Prostate gland (tissue), 2 donors: ENCODE measurements around the gene CCL13. TPM values are rescaled to one million over a fixed set of nuclear protein-coding genes. Genes with fewer than 3 reads are reported as not detected.

Source experiments
- DNase-seq: peaks from one replicate; pipeline ENCODE4 v3.0.0-alpha.2; 2019; ENCODE audit warnings: low spot score
- H3K27ac ChIP-seq, 2 donors: fragments of 200-600 bp; sonication (generic); 2 replicates each; pipeline ENCODE4 v1.5.1; 2017 to 2019
- H3K27me3 ChIP-seq: fragments of 200-600 bp; sonication (generic); replicated peaks from 2 replicates; pipeline ENCODE4 v1.5.1; 2019; ENCODE audit not compliant: insufficient read depth
- H3K36me3 ChIP-seq, 2 donors: fragments of 200-600 bp; sonication (generic); 1 replicate in 1 of 2; 2 replicates in 1 of 2; pipeline versions ENCODE4 v1.5.1 to v1.8.1; 2017 to 2019
- H3K4me1 ChIP-seq: fragments of 200-600 bp; sonication (generic); replicated peaks from 2 replicates; pipeline ENCODE4 v1.5.1; 2019
- H3K4me3 ChIP-seq, 2 donors: fragments of 200-600 bp; sonication (generic); 2 replicates each; pipeline ENCODE4 v1.5.1; 2017 to 2019
- H3K9me3 ChIP-seq: fragments of 200-600 bp; sonication (generic); 2 replicates; pipeline ENCODE4 v1.5.1; 2017
- POLR2A ChIP-seq: fragments of 450-650 bp; IDR thresholded peaks from one replicate; pipeline ENCODE4 v1.6.1; 2016; ENCODE audit warnings: antibody characterized with exemption, mild to moderate bottlenecking
- POLR2AphosphoS5 ChIP-seq: sonication (generic); formaldehyde crosslinking; IDR thresholded peaks from one replicate; pipeline ENCODE4 v1.6.1; 2017; ENCODE audit warnings: antibody characterized with exemption
- WGBS: methylation state at CpG from one replicate; pipeline ENCODE4 v1.1.5; 2018; 5-methylcytosine and 5-hydroxymethylcytosine counted together
- intact Hi-C: fragments of 100-400 bp; cut with DNase I; formaldehyde crosslinking; loops from one replicate; pipeline ENCODE4 v1.14.2; 2022
- total RNA-seq, 2 donors: library from RNA; depleted of rRNA; stranded (reverse); fragments of >200 nt; gene quantifications; one replicate each; pipeline ENCODE4 v1.1.0, GENCODE V29; 2016
- TF ChIP-seq, protein P1 (sequence below), 4 experiments: fragments of 200-600 bp in 2 of 4; fragments of 450-650 bp in 2 of 4; sonication (generic) in 2 of 4; IDR thresholded peaks; 1 replicate in 3 of 4; 2 replicates in 1 of 4; pipeline ENCODE4 v1.5.1; 2016 to 2019; ENCODE audit warnings: antibody characterized with exemption in 4 of 4, mild to moderate bottlenecking in 2 of 4, moderate library complexity in 2 of 4

The CCL13 gene
- total RNA-seq, 2 donors from 2014 or later = not detected

DNA sequence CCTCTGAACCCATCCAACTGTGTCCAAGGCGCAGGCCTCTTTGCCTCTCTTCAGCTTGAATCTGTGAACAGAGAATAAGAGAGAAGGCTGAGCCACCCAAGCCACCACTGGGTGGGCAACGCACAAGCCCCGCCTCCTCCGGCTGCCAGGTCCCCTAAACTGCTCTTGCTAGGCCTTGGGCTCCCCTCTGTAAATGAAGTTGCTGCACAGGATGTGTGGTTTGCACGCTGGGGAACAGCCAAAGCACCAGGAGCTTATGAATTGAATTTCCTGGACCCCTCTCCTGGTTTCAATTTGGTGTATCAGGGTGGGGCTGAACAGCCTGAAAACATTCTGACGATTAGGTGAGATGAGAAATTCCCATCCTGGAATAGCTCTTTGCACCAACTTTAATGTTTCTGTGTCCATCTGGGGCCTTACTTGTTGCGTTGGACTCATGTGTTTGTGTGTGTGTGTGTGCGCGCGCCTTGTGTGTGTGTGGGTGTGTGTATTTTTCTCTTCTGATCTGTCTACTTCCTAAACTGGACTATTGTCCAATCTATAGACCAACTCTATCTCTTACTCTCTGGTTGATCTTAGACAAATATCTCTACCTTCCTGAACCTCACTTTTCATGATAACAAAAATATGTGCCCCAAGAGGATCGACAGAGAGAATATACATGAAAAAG lies 4.5 kb downstream of the CCL13 start:
- TF ChIP-seq POLR2AphosphoS5 = no peak
- no peak for TF ChIP-seq POLR2A
- TF ChIP-seq, protein P1, sequence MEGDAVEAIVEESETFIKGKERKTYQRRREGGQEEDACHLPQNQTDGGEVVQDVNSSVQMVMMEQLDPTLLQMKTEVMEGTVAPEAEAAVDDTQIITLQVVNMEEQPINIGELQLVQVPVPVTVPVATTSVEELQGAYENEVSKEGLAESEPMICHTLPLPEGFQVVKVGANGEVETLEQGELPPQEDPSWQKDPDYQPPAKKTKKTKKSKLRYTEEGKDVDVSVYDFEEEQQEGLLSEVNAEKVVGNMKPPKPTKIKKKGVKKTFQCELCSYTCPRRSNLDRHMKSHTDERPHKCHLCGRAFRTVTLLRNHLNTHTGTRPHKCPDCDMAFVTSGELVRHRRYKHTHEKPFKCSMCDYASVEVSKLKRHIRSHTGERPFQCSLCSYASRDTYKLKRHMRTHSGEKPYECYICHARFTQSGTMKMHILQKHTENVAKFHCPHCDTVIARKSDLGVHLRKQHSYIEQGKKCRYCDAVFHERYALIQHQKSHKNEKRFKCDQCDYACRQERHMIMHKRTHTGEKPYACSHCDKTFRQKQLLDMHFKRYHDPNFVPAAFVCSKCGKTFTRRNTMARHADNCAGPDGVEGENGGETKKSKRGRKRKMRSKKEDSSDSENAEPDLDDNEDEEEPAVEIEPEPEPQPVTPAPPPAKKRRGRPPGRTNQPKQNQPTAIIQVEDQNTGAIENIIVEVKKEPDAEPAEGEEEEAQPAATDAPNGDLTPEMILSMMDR (IDR thresholded peaks at IDR 0.05) = no peak
- H3K27ac ChIP-seq = no peak overlapping the region
- H3K4me3 ChIP-seq = no peak overlapping the region
- intact Hi-C loops = no loop called here
- H3K9me3 ChIP-seq = no peaks in the 10 kb centered on the region
- 86% methylated on average over 11 of the region's 11 CpGs for whole genome bisulfite sequencing
- H3K4me1 ChIP-seq = no peaks in the 10 kb centered on the region
- no peaks in the 10 kb centered on the region for H3K36me3 ChIP-seq
- H3K27me3 ChIP-seq = peaks cover 4% of the 10 kb centered on the region
- no peak for DNase-seq

DNA sequence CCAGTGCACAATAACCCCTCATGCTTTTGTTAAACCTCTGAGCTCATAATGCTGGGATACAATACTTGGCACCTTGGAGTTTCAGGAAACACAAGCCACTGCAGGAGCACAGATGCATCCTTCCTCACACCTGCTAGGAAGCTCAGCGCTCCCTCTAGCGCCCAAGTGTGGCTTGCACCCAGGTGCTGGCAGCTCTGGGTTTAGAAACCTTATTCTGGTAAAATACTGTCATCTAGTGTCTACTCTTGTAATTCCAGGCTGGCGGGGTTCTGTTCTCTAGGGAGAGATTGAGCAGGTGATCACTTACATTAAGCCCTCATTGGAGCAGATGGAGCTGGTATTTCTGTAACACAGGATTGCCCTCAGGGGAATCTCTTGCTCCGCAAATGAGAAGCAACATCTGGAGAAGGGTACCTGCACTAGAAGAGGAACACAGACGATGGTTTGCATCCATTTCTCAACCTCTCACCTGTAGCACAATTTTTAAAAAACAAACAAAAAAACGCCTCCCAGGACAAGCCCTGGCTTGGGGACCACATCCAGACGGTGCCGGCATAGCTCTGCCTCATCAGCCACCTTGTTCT lies 5.3 kb downstream of the CCL13 start:
- H3K36me3 ChIP-seq = no peaks in the 10 kb centered on the region
- TF ChIP-seq POLR2A = no peak
- TF ChIP-seq, protein P1 (IDR thresholded peaks at IDR 0.05) = peak; percentile 92 to 100 (median 98)
- TF ChIP-seq POLR2AphosphoS5 = peak; percentile 57
- no peak overlapping the region for H3K27ac ChIP-seq
- H3K4me3 ChIP-seq = no peak overlapping the region
- peak; percentile 90 for DNase-seq
- H3K9me3 ChIP-seq = no peaks in the 10 kb centered on the region
- peaks cover 4% of the 10 kb centered on the region for H3K27me3 ChIP-seq
- intact Hi-C loops = loop anchor here (1.0 kb wide), 1 partner anchor 162 kb away; no protein-coding TSS in a partner anchor
- H3K4me1 ChIP-seq = no peaks in the 10 kb centered on the region
- 8% methylated on average over 8 of the region's 8 CpGs for WGBS

DNA sequence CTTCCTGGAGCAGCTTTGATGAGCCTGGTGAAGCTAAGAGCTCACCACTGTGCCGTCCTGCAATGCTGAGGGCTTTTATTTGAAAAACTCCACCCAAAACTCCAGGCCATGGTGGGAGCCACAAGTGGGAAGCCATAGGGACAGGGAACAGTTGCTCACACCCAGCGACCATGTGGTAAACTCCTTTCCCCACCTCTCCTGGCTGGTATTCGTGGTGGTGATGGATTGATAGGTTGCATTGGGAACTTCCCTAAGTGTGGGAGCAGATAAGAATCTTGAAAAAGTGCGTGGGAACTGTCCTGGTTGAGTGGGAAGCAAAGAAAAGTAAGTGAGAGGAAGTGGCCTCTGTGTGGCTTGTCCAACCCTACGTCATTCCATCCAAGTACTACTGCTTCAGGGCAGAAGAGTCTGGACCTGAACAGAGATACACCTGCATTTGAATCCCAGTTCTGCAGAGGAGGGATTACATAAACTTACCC lies 6.9 kb downstream of the CCL13 start, which contains the start of gene CCL1:
Gene CCL1, minus strand, starts transcription at position 51 of the 479 bp plus-strand sequence. CDS start 72 bp downstream, outside the sequence.
- 50% methylated on average over 5 of the region's 5 CpGs for WGBS
- intact Hi-C loops = no loop called here
- Histone ChIP-seq H3K27me3 (peaks cover 4% of the 10 kb centered on the region), H3K36me3 (no peaks in the 10 kb centered on the region), H3K4me1 (no peaks in the 10 kb centered on the region), H3K9me3 (no peaks in the 10 kb centered on the region), H3K27ac (no peak within 1 kb of the TSS), H3K4me3 (no peak within 1 kb of the TSS)
- DNase-seq = no peak
- TF ChIP-seq POLR2AphosphoS5 (no peak), POLR2A (no peak)
- TF ChIP-seq, protein P1 (IDR thresholded peaks at IDR 0.05) = no peak

DNA sequence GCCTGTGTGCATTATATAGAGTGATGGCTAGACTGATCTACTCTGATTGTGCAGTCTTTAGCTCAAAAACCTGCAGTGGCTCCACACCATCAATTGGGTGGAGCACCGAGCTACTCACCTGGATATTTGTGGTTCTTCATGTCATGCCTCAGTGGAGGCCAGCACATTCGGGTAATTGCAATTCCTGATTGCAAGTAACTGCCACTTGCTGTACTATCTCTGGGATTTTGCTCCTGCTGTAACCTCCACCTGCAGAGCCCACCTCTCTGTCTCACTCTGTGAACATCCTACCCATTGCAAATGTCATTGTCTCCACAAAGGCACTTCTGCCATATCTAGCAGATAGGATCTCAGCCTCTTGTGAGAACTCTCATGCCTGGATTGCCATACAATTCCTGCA lies 8.5 kb downstream of the CCL13 start:
- DNase-seq = no peak
- H3K27ac ChIP-seq = no peak overlapping the region
- TF ChIP-seq POLR2AphosphoS5 = no peak
- no peak for TF ChIP-seq POLR2A
- TF ChIP-seq, protein P1 (IDR thresholded peaks at IDR 0.05) = no peak
- 91% methylated on average over 2 of the region's 2 CpGs for WGBS
- no peaks in the 10 kb centered on the region for H3K36me3 ChIP-seq
- H3K9me3 ChIP-seq = no peaks in the 10 kb centered on the region
- H3K4me1 ChIP-seq = no peaks in the 10 kb centered on the region
- no peak overlapping the region for H3K4me3 ChIP-seq
- intact Hi-C loops = no loop called here
- peaks cover 4% of the 10 kb centered on the region for H3K27me3 ChIP-seq
